ENCODE data around the gene UVSSA. TPM values are rescaled to one million over a fixed set of nuclear protein-coding genes. Genes with fewer than 3 reads are reported as not detected.

The UVSSA gene
- polyA plus RNA-seq (ENCODE audit: insufficient read length), result 16.2 TPM
- long read RNA-seq, donor 1, full-length matches to known transcripts, result 2 of 2 reads
- long read RNA-seq, donor 1, partial matches to known transcripts, result 0 of 2 reads
- long read RNA-seq, donor 1, other reads (novel, unspliced or antisense), result 0 of 2 reads
- long read RNA-seq, donor 2, full-length matches to known transcripts, result 3 of 3 reads
- long read RNA-seq, donor 2, partial matches to known transcripts, result 0 of 3 reads
- long read RNA-seq, donor 2, other reads (novel, unspliced or antisense), result 0 of 3 reads
- long read RNA-seq, donor 3, full-length matches to known transcripts, result 7 of 7 reads
- long read RNA-seq, donor 3, partial matches to known transcripts, result 0 of 7 reads
- long read RNA-seq, donor 3, other reads (novel, unspliced or antisense), result 0 of 7 reads
- long read RNA-seq, donor 4, full-length matches to known transcripts, result 1 of 1 reads
- long read RNA-seq, donor 4, partial matches to known transcripts, result 0 of 1 reads
- long read RNA-seq, donor 4, other reads (novel, unspliced or antisense), result 0 of 1 reads
- long read RNA-seq, donor 5, full-length matches to known transcripts, result 1 of 1 reads
- long read RNA-seq, donor 5, partial matches to known transcripts, result 0 of 1 reads
- long read RNA-seq, donor 5, other reads (novel, unspliced or antisense), result 0 of 1 reads
- long read RNA-seq, donor 6, result 0 reads
- long read RNA-seq, donor 7, full-length matches to known transcripts, result 7 of 7 reads
- long read RNA-seq, donor 7, partial matches to known transcripts, result 0 of 7 reads
- long read RNA-seq, donor 7, other reads (novel, unspliced or antisense), result 0 of 7 reads
- long read RNA-seq, donor 8, result 0 reads

GRCh38 chr4:1346781-1347409 is at the start of gene UVSSA:
TSS of gene UVSSA (plus strand) at chr4:1347208. CDS start at chr4:1348092, 884 bp downstream.
- peak; percentile 100 for DNase-seq

- DNase-seq, result no peak
Observed at GRCh38 chr4:1297456-1298325, 49.3 kb upstream of the UVSSA start.

GRCh38 chr4:1298461-1298860 is 48.5 kb upstream of the UVSSA start:
- DNase-seq, result no peak

GRCh38 chr4:1299301-1299860 is 47.6 kb upstream of the UVSSA start:
- DNase-seq, result no peak

- DNase-seq, result no peak
Observed at GRCh38 chr4:1300466-1301455, 46.2 kb upstream of the UVSSA start.

GRCh38 chr4:1302159-1302558 is 44.8 kb upstream of the UVSSA start:
- DNase-seq, result no peak

- DNase-seq, result no peak
Observed at GRCh38 chr4:1305261-1305711, 41.7 kb upstream of the UVSSA start.

GRCh38 chr4:1305781-1306455 is 41.1 kb upstream of the UVSSA start:
- DNase-seq, result no peak

GRCh38 chr4:1307951-1308735 is 38.9 kb upstream of the UVSSA start:
- no peak for DNase-seq

GRCh38 chr4:1309261-1310010 is 37.6 kb upstream of the UVSSA start:
- peak; percentile 93 for DNase-seq

- DNase-seq, result no peak
Observed at GRCh38 chr4:1310031-1310795, 36.8 kb upstream of the UVSSA start.

GRCh38 chr4:1310796-1311631 is 36.0 kb upstream of the UVSSA start:
- DNase-seq, result no peak

GRCh38 chr4:1312821-1313640 is 34.0 kb upstream of the UVSSA start:
- DNase-seq, result no peak

- DNase-seq, result no peak
Observed at GRCh38 chr4:1315306-1315705, 31.7 kb upstream of the UVSSA start.
